Left lung (tissue), 10 donors: ENCODE measurements around the gene PTPRZ1. TPM values are rescaled to one million over a fixed set of nuclear protein-coding genes. Genes with fewer than 3 reads are reported as not detected.

Experiments
- ATAC-seq: fragments of 200-7000 bp; cut with Tn5 transposase; one replicate; pipeline ENCODE4 v1.9.1; 2020; ENCODE audit warnings: moderate library complexity
- DNase-seq, 4 donors: peaks; one replicate each; pipeline ENCODE4 v3.0.0-alpha.2; 2013 to 2020
- H3K27ac ChIP-seq, 2 donors: fragments of 200-600 bp; sonication (generic) in 1 of 2; one replicate each; pipeline versions ENCODE4 v1.5.0 to v1.8.0; 2020 to 2021
- H3K27me3 ChIP-seq, 2 donors: fragments of 200-600 bp; sonication (generic) in 1 of 2; one replicate each; pipeline versions ENCODE4 v1.5.0 to v1.8.0; 2020 to 2021
- H3K36me3 ChIP-seq, 2 donors: fragments of 200-600 bp; sonication (generic) in 1 of 2; one replicate each; pipeline versions ENCODE4 v1.5.0 to v1.8.0; 2020 to 2021
- H3K4me1 ChIP-seq, 2 donors: fragments of 200-600 bp; one replicate each; pipeline ENCODE4 v1.8.0; 2021
- H3K4me3 ChIP-seq, 2 donors: fragments of 200-600 bp; sonication (generic) in 1 of 2; one replicate each; pipeline versions ENCODE4 v1.5.0 to v1.8.0; 2020 to 2021; ENCODE audit warnings: mild to moderate bottlenecking in 1 of 2
- H3K9me3 ChIP-seq, 2 donors: fragments of 200-600 bp; sonication (generic) in 1 of 2; one replicate each; pipeline versions ENCODE4 v1.5.0 to v1.8.0; 2020 to 2021
- intact Hi-C, 2 donors: fragments of 100-400 bp; cut with DNase I; formaldehyde crosslinking; loops; one replicate each; pipeline versions ENCODE4 v1.11.2 to v1.14.2; 2022
- polyA plus RNA-seq, 6 donors: library from polyadenylated mRNA; unstranded; fragments of 120-200 nt; gene quantifications; one replicate each; pipeline ENCODE4 v1.2.1, GENCODE V29; 2013; ENCODE audit not compliant: insufficient read length in 6 of 6
- total RNA-seq, 2 donors: library from RNA; stranded (reverse); fragmentation: NEBNext Ultra II Directional; extraction: Animal tissue kit (Norgen Biotek cat#: 25700); gene quantifications; one replicate each; pipeline ENCODE4 v1.2.1, GENCODE V29; 2021
- TF ChIP-seq, protein P1 (sequence below), 2 donors: fragments of 200-600 bp; sonication (generic) in 1 of 2; IDR thresholded peaks; one replicate each; pipeline versions ENCODE4 v1.5.0 to v1.8.0; 2021; ENCODE audit warnings: antibody characterized with exemption in 2 of 2
- donor health status: DM: no; HTN: yes; CAD: no.
- donor health status: DM: no; HTN: no; CAD: no.

Gene PTPRZ1
- total and polyA plus RNA-seq, 8 donors: 0.55 to 96.9 (median 68.8) TPM

DNA sequence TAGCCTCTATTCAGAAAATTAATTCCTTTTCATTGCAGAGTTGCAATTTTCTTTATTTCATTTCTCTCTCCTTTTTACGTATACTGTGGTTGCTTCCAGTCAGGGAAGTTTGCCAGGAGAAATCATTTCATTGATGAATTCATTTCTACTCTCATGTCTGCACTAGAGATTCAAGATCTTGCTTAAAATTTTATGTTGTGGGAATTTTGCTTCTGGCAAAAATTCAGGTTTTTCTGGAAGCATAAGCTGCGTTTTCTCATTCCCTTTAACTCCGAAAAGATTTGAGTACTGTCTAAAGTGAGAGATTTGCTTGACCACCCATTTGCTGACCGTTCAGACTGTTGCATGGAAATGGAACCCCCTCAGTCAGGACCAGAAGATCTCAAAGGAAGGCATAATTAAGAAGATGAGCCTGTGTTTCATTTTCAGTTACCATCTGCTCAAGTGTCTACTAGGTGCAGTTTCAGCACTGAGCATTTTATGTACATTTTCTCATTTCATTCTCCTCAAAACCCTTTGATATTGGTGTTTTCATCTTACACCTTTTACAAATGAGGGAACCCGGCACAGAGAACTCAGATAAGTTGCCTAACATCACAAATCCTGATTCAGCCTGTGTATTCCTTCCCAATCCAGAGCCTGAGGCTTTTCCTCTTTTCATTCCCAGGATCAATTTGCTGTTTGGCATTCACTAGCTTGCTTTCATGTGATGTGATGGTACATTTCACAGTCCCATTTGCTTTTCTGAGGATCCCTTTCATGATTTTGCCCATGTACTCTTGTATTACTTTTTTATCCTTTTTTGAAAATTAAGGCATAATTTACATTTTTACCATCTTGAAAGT lies 3.9 kb downstream of the PTPRZ1 start:
- Histone ChIP-seq H3K4me3 (no peak overlapping the region), H3K36me3 (no peaks in the 10 kb centered on the region), H3K4me1 (no peaks in the 10 kb centered on the region), H3K27ac (no peak overlapping the region), H3K27me3 (peaks cover 26 to 34% of the 10 kb centered on the region in 2 donors), H3K9me3 (no peaks in the 10 kb centered on the region)
- no peak for DNase-seq
- ATAC-seq: no peak
- intact Hi-C loops: no loop called here
- TF ChIP-seq, protein P1, sequence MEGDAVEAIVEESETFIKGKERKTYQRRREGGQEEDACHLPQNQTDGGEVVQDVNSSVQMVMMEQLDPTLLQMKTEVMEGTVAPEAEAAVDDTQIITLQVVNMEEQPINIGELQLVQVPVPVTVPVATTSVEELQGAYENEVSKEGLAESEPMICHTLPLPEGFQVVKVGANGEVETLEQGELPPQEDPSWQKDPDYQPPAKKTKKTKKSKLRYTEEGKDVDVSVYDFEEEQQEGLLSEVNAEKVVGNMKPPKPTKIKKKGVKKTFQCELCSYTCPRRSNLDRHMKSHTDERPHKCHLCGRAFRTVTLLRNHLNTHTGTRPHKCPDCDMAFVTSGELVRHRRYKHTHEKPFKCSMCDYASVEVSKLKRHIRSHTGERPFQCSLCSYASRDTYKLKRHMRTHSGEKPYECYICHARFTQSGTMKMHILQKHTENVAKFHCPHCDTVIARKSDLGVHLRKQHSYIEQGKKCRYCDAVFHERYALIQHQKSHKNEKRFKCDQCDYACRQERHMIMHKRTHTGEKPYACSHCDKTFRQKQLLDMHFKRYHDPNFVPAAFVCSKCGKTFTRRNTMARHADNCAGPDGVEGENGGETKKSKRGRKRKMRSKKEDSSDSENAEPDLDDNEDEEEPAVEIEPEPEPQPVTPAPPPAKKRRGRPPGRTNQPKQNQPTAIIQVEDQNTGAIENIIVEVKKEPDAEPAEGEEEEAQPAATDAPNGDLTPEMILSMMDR (IDR thresholded peaks at IDR 0.05): no peak

DNA sequence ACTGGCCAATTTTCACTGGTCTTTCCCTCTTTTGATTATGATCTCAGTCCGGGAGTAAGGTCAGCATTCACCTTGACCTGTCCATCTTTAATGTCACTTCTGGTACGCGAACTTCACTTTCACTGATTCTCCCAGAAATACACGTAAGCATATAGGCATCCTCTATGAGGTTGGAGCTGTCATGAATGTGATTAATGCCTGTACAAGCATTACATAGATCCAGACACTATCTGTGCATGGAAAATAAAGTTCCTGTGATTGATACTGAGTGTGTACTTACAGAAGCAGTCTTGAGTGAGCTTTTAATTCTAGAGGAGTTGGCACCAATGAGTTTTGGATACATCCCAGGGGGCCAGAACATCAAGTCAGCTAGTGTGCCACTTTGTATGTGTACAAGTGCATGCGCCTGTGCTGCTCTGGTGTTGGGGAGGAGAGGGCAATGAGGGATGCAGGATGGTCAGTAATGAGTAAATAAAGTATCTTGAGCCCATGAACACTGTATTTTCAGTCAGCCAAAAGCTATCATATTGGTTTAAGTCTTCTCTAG lies 6.0 kb downstream of the PTPRZ1 start:
- Histone ChIP-seq H3K36me3 (no peaks in the 10 kb centered on the region), H3K27ac (no peak overlapping the region), H3K4me1 (no peaks in the 10 kb centered on the region), H3K27me3 (peaks cover 8 to 13% of the 10 kb centered on the region in 2 donors), H3K4me3 (no peak overlapping the region), H3K9me3 (no peaks in the 10 kb centered on the region)
- DNase-seq (no peak), ATAC-seq (no peak)
- TF ChIP-seq, protein P1 (IDR thresholded peaks at IDR 0.05): no peak
- intact Hi-C loops: no loop called here

DNA sequence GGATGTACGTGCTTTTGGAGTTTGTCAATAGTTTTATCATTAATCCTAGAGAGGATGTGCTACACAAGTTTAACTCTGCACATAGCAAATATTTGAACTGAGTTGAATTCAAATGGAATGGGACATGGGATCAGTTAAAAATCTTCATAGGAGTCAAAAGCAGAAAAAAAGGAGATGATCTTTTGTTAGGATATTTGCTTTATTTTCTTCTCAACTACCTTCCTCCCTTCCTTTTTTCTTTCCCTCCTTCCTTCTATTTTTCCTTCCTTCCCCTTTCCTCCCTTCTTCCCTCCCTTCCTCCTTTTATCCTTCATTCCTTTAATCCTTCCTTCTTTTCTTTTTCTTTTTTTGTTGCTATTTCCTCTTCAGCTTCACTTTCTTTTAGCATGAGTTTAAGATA lies 6.6 kb downstream of the PTPRZ1 start:
- peaks cover 4 to 7% of the 10 kb centered on the region in 2 donors for H3K27me3 ChIP-seq
- no peaks in the 10 kb centered on the region for H3K9me3 ChIP-seq
- H3K4me3 ChIP-seq: no peak overlapping the region
- no peak overlapping the region for H3K27ac ChIP-seq
- no peaks in the 10 kb centered on the region for H3K4me1 ChIP-seq
- TF ChIP-seq, protein P1 (IDR thresholded peaks at IDR 0.05): no peak
- no peak for DNase-seq
- no peaks in the 10 kb centered on the region for H3K36me3 ChIP-seq
- ATAC-seq: no peak
- intact Hi-C loops: no loop called here

DNA sequence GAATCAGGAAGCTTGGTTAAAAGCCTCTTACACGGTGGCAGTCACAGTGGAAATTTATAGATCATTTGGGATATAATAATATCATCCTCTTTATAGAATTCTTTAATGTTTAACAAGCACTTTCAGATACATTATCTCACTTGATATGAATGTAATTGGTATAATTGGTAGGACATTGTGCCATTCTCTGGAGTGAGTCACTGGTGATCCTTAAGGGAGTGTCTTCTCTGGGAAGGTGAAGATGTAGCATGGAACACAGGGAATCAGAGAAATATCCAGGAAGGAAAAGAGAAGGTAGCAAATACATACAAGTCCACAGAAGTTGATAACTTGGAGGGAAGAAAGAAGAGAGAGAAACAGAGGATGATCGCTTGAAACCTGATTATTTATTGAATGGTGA lies 9.8 kb downstream of the PTPRZ1 start:
- intact Hi-C loops: no loop called here
- TF ChIP-seq, protein P1 (IDR thresholded peaks at IDR 0.05): no peak
- no peak for ATAC-seq
- H3K27me3 ChIP-seq: no peaks in the 10 kb centered on the region
- H3K27ac ChIP-seq: no peak overlapping the region
- no peak for DNase-seq
- H3K4me3 ChIP-seq: no peak overlapping the region
- H3K36me3 ChIP-seq: no peaks in the 10 kb centered on the region
- H3K9me3 ChIP-seq: no peaks in the 10 kb centered on the region
- H3K4me1 ChIP-seq: no peaks in the 10 kb centered on the region

DNA sequence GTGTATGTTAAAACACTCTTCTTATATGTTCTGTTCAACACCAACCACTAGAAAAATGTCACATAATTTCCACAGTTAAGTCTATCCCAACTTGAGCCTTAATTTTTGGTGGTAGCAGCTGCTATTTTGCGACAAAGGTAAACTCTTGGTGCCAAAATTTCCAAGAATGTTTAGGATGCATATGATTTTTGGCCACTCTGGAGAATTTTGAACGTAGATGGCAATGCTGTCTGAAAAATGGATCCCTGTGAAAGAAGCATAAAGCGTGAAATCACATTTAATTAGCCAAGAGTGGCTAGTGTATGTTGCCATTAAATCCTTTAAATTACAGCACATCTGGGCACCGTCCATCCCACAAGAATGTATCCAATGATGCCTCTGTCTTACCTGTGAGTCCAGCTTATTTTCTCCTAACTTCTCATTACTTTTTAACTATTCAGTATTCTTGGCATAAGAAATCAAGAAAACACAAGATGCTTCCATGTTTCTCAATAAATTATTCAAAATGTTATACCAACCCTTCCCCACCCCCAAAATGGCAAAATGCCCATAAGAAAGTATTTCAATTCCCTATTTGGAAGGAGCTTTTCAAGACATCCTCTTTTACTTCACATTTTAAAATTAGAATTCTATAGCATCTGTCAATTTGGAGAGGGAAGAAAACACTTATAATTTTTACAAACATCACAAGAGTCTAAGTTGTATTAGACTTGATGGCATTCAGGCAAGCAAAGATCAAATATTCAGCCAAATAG lies 12.4 kb downstream of the PTPRZ1 start:
- no peak for ATAC-seq
- intact Hi-C loops: no loop called here

More for the DNA sequence above, 12.4 kb downstream of the PTPRZ1 start:
- no peaks in the 10 kb centered on the region for H3K9me3 ChIP-seq
- H3K36me3 ChIP-seq: no peaks in the 10 kb centered on the region
- no peaks in the 10 kb centered on the region for H3K4me1 ChIP-seq
- no peak for DNase-seq
- H3K27ac ChIP-seq: no peak overlapping the region
- TF ChIP-seq, protein P1 (IDR thresholded peaks at IDR 0.05): no peak
- no peaks in the 10 kb centered on the region for H3K27me3 ChIP-seq
- H3K4me3 ChIP-seq: no peak overlapping the region
